Loucy (cell line): ENCODE results near the gene MYO10.

Experiments used
- CTCF ChIP-seq: fragments of 200-600 bp; sonication (generic); conservative IDR thresholded peaks from 2 replicates; pipeline ENCODE4 v1.5.1; 2014; ENCODE audit warnings: mild to moderate bottlenecking, antibody characterized with exemption, low read length
- EZH2phosphoT487 ChIP-seq: fragments of 200-600 bp; IDR thresholded peaks from 2 replicates; pipeline ENCODE4 v1.6.1; 2018; ENCODE audit warnings: antibody characterized with exemption, mild to moderate bottlenecking, moderate library complexity, borderline replicate concordance

- TF ChIP-seq CTCF (no peak), EZH2phosphoT487 (no peak)
Observed at GRCh38 chr5:16883806-16884205, 52.3 kb downstream of the MYO10 start.
